Activated T-cell treated with anti-CD3 and anti-CD28 coated beads for 4 hours (primary cell): ENCODE data around the gene PCNP.
"Not testable (repeated sequence)": the region's sequence is repeated elsewhere in the genome, so short reads cannot be mapped to it uniquely, and the experiment has no call there.

Experiments
- DNase-seq: peaks from one replicate; pipeline ENCODE4 v3.0.0-alpha.2; 2020

Gene PCNP

GRCh38 chr3:101567528-101568317 lies 6.3 kb upstream of the PCNP start:
- peak; percentile 53 for DNase-seq

- no peak for DNase-seq
Measured at GRCh38 chr3:101571028-101571895, 2.7 kb upstream of the PCNP start.

GRCh38 chr3:101574388-101575112 lies 570 bp downstream of the PCNP start:
- DNase-seq = no peak

- no peak for DNase-seq
Measured at GRCh38 chr3:101577286-101577685, 3.3 kb downstream of the PCNP start.

GRCh38 chr3:101588616-101589015 lies 14.6 kb downstream of the PCNP start:
- DNase-seq = no peak

GRCh38 chr3:101591071-101591470 lies 17.1 kb downstream of the PCNP start:
- DNase-seq = no peak

- no peak for DNase-seq
Measured at GRCh38 chr3:101602731-101603130, 28.8 kb downstream of the PCNP start.

GRCh38 chr3:101603184-101603583 lies 29.2 kb downstream of the PCNP start:
- DNase-seq = no peak

GRCh38 chr3:101605398-101605797 lies 31.4 kb downstream of the PCNP start:
- not testable (repeated sequence) for DNase-seq

GRCh38 chr3:101611023-101611422 lies 37.0 kb downstream of the PCNP start:
- no peak for DNase-seq

GRCh38 chr3:101613014-101613413 lies 39.0 kb downstream of the PCNP start:
- not testable (repeated sequence) for DNase-seq

GRCh38 chr3:101615525-101615924 lies 41.5 kb downstream of the PCNP start:
- DNase-seq = no peak

- DNase-seq = no peak
Measured at GRCh38 chr3:101617478-101617877, 43.5 kb downstream of the PCNP start.

GRCh38 chr3:101618726-101619125 lies 44.7 kb downstream of the PCNP start:
- no peak for DNase-seq

- no peak for DNase-seq
Measured at GRCh38 chr3:101619734-101620133, 45.8 kb downstream of the PCNP start.

- DNase-seq = no peak
Measured at GRCh38 chr3:101623656-101624055, 49.7 kb downstream of the PCNP start.

- DNase-seq = no peak
Measured at GRCh38 chr3:101624857-101625256, 50.9 kb downstream of the PCNP start.

- DNase-seq = no peak
Measured at GRCh38 chr3:101625879-101626278, 51.9 kb downstream of the PCNP start.

- DNase-seq = no peak
Measured at GRCh38 chr3:101629219-101629618, 55.2 kb downstream of the PCNP start.

- DNase-seq = no peak
Measured at GRCh38 chr3:101631098-101631796, 57.3 kb downstream of the PCNP start.

GRCh38 chr3:101631959-101632358 lies 58.0 kb downstream of the PCNP start:
- DNase-seq = not testable (repeated sequence)

GRCh38 chr3:101632586-101632985 lies 58.6 kb downstream of the PCNP start:
- DNase-seq = no peak

- DNase-seq = no peak
Measured at GRCh38 chr3:101633186-101633585, 59.2 kb downstream of the PCNP start.
